ENCODE results near the gene CPSF3. TPM values are rescaled to one million over a fixed set of nuclear protein-coding genes. Genes with fewer than 3 reads are reported as not detected.

CPSF3 gene
- total RNA-seq, 1 experiment from 2014 or later = 68.5 TPM

- ChIA-PET POLR2A (interaction anchor here (0.6 kb wide), 1 partner anchor 8 kb away, joined by 3 read pairs; no protein-coding TSS in a partner anchor), RAD21 (ENCODE audit: low non-redundant PET in 1 of 2, low total read pairs in 2 of 2, uncharacterized antibody in 2 of 2, unreplicated experiment in 2 of 2) (no interaction called here), CTCF (no interaction called here)
- Histone ChIP-seq H3K9me2 (ENCODE audit: insufficient read depth) (no peaks in the 10 kb centered on the region), H2AFZ (ENCODE audit: low read depth, low read length, poor library complexity, severe bottlenecking) (no peak overlapping the region), H4K20me1 (ENCODE audit: insufficient read depth) (no peaks in the 10 kb centered on the region), H3K27ac (ENCODE audit: low read depth, low read length) (peak overlapping the region; percentile 52), H3K36me3 (ENCODE audit: control insufficient read depth in 1 of 2, insufficient read depth in 2 of 2, low read length in 2 of 2) (no peaks in the 10 kb centered on the region), H3K9me3 (ENCODE audit: control insufficient read depth in 1 of 2, insufficient read depth in 1 of 2, low read depth in 1 of 2, low read length in 2 of 2) (no peaks in the 10 kb centered on the region), H3K4me1 (ENCODE audit: control insufficient read depth in 1 of 2, insufficient read depth in 2 of 2, low read length in 2 of 2) (peaks cover 52 to 58% of the 10 kb centered on the region in 2 experiments), H3K79me2 (ENCODE audit: insufficient read depth, low read length) (no peaks in the 10 kb centered on the region), H3K27me3 (ENCODE audit: insufficient read depth, low read length) (no peaks in the 10 kb centered on the region), H3K4me3 (replicated peaks in 1 of 2; ENCODE audit: low read depth in 1 of 2, low read length in 2 of 2) (0 out of 4 replicates have a peak overlapping the region, but pooled peaks of 1 of the 2 experiments have one; percentile 5), H3K4me2 (ENCODE audit: low read length) (peak overlapping the region; percentile 69), H3K9ac (ENCODE audit: low read length) (peak overlapping the region; percentile 43)
- DNase-seq (ENCODE audit: low read depth, low spot score) = no peak
- TF ChIP-seq YY1 (IDR thresholded peaks at IDR 0.05; ENCODE audit: extremely low read depth, insufficient replicate concordance, low read depth, low read length) (no peak), CTCF (IDR thresholded peaks at IDR 0.05 in 2 of 3, conservative IDR thresholded peaks at IDR 0.05 in 1 of 3; ENCODE audit: borderline replicate concordance in 1 of 3, insufficient read depth in 1 of 3, low read depth in 2 of 3, low read length in 2 of 3) (no peak), SP1 (IDR thresholded peaks at IDR 0.05; ENCODE audit: low read depth) (no peak), FOSL1 (IDR thresholded peaks at IDR 0.05; ENCODE audit: low read depth) (peak; percentile 74), JUND (IDR thresholded peaks at IDR 0.05) (peak; percentile 67)
- ATAC-seq = peak; percentile 68
- BruUV-seq (replicated peaks) = no TSS peak
- intact Hi-C loops (cut with micrococcal nuclease) = no loop called here
These were observed 44.7 kb upstream of the CPSF3 start for GRCh38 chr2:9378433-9379390.

GRCh38 chr2:9379391-9379755 is 44.1 kb upstream of the CPSF3 start:
- Histone ChIP-seq H3K36me3 (ENCODE audit: control insufficient read depth in 1 of 2, insufficient read depth in 2 of 2, low read length in 2 of 2) (no peaks in the 10 kb centered on the region), H3K9me3 (ENCODE audit: control insufficient read depth in 1 of 2, insufficient read depth in 1 of 2, low read depth in 1 of 2, low read length in 2 of 2) (no peaks in the 10 kb centered on the region), H3K79me2 (ENCODE audit: insufficient read depth, low read length) (no peaks in the 10 kb centered on the region), H3K4me3 (replicated peaks in 1 of 2; ENCODE audit: low read depth in 1 of 2, low read length in 2 of 2) (no peak overlapping the region), H4K20me1 (ENCODE audit: insufficient read depth) (no peaks in the 10 kb centered on the region), H3K4me2 (ENCODE audit: low read length) (0 out of 2 replicates have a peak overlapping the region, but pooled peaks have one; percentile 69), H3K27me3 (ENCODE audit: insufficient read depth, low read length) (no peaks in the 10 kb centered on the region), H3K9me2 (ENCODE audit: insufficient read depth) (no peaks in the 10 kb centered on the region), H3K9ac (ENCODE audit: low read length) (no peak overlapping the region), H2AFZ (ENCODE audit: low read depth, low read length, poor library complexity, severe bottlenecking) (no peak overlapping the region), H3K27ac (ENCODE audit: low read depth, low read length) (no peak overlapping the region; the same call in 1 of the 2 replicates), H3K4me1 (ENCODE audit: control insufficient read depth in 1 of 2, insufficient read depth in 2 of 2, low read length in 2 of 2) (peaks cover 52 to 58% of the 10 kb centered on the region in 2 experiments)
- ChIA-PET POLR2A (no interaction called here), CTCF (no interaction called here), RAD21 (ENCODE audit: low non-redundant PET in 1 of 2, low total read pairs in 2 of 2, uncharacterized antibody in 2 of 2, unreplicated experiment in 2 of 2) (no interaction called here)
- BruUV-seq (replicated peaks) = no TSS peak
- DNase-seq (ENCODE audit: low read depth, low spot score) (no peak), ATAC-seq (no peak)
- intact Hi-C loops (cut with micrococcal nuclease) = no loop called here
- TF ChIP-seq TCF7L2 (IDR thresholded peaks at IDR 0.05; ENCODE audit: borderline replicate concordance, extremely low read depth, insufficient read depth, insufficient read length) = no peak
- no peak for TF ChIP-seq EZH2 (IDR thresholded peaks at IDR 0.05)
- no peak for TF ChIP-seq CTCF (IDR thresholded peaks at IDR 0.05 in 2 of 3, conservative IDR thresholded peaks at IDR 0.05 in 1 of 3; ENCODE audit: borderline replicate concordance in 1 of 3, insufficient read depth in 1 of 3, low read depth in 2 of 3, low read length in 2 of 3)
- TF ChIP-seq RAD21 (IDR thresholded peaks at IDR 0.05; ENCODE audit: low read depth) = no peak

Measured in HCT116 (cell line).